GM19099 (cell line): ENCODE results near the gene ZNF91.
A peak's percentile ranks its signal among the peaks of the same experiment; 100 is the strongest.

ENCODE experiments used
- POLR2A ChIP-seq: IDR thresholded peaks from 3 replicates; pipeline ENCODE4 v1.6.1; 2011; ENCODE audit warnings: low read depth; ENCODE audit not compliant: insufficient read length; ENCODE audit errors: extremely low read depth

Gene ZNF91

GRCh38 chr19:23395041-23395721 is at the start of gene ZNF91:
Gene ZNF91 (minus strand): TSS chr19:23395471. CDS start chr19:23395354, 117 bp downstream.
- peak; percentile 93 for TF ChIP-seq POLR2A

- no peak for TF ChIP-seq POLR2A
Measured at GRCh38 chr19:23440791-23441190, 45.5 kb upstream of the ZNF91 start.

GRCh38 chr19:23440207-23440606 is 44.9 kb upstream of the ZNF91 start:
- TF ChIP-seq POLR2A, result no peak

- no peak for TF ChIP-seq POLR2A
Measured at GRCh38 chr19:23439623-23440022, 44.4 kb upstream of the ZNF91 start.

- no peak for TF ChIP-seq POLR2A
Measured at GRCh38 chr19:23437901-23438300, 42.6 kb upstream of the ZNF91 start.

GRCh38 chr19:23436944-23437343 is 41.7 kb upstream of the ZNF91 start:
- TF ChIP-seq POLR2A, result no peak

- TF ChIP-seq POLR2A, result no peak
Measured at GRCh38 chr19:23436318-23436717, 41.0 kb upstream of the ZNF91 start.

- TF ChIP-seq POLR2A, result no peak
Measured at GRCh38 chr19:23420824-23421223, 25.6 kb upstream of the ZNF91 start.

GRCh38 chr19:23415561-23416191 is 20.4 kb upstream of the ZNF91 start:
- no peak for TF ChIP-seq POLR2A

- TF ChIP-seq POLR2A, result no peak
Measured at GRCh38 chr19:23415034-23415433, 19.8 kb upstream of the ZNF91 start.

GRCh38 chr19:23410155-23410554 is 14.9 kb upstream of the ZNF91 start:
- TF ChIP-seq POLR2A, result no peak

GRCh38 chr19:23409392-23410048 is 14.2 kb upstream of the ZNF91 start:
- no peak for TF ChIP-seq POLR2A

GRCh38 chr19:23407616-23408133 is 12.4 kb upstream of the ZNF91 start:
- no peak for TF ChIP-seq POLR2A

GRCh38 chr19:23406721-23407120 is 11.4 kb upstream of the ZNF91 start:
- TF ChIP-seq POLR2A, result no peak

- TF ChIP-seq POLR2A, result no peak
Measured at GRCh38 chr19:23406091-23406490, 10.8 kb upstream of the ZNF91 start.

- no peak for TF ChIP-seq POLR2A
Measured at GRCh38 chr19:23404676-23405075, 9.4 kb upstream of the ZNF91 start.
